ENCODE data around the gene PACRG. TPM values are rescaled to one million over a fixed set of nuclear protein-coding genes. Genes with fewer than 3 reads are reported as not detected.

The PACRG gene
- total and polyA plus RNA-seq, 2 of the 8 experiments (the other 6 are each of a cell fraction or from before 2014, with no cell fraction given) = 0.44 to 0.54 TPM

DNA sequence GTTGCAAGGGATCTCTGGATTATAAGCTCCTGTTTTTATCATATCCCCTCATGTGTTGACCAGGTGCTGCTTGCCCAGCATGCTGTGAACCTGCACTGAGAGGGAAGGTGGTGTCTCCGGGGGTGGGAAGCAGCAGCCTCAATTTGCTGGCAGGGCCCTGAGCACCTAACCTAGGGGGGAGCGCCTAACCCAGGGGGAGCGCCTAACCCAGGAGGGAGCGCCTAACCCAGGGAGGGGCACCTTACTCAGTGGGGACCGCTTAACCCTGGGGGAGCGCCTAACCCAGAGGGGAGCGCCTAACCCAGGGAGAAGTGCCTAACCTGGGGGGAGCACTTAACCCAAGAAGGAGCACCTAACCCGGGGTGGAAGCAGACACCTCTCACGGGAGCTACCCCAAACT is 603.5 kb downstream of the PACRG start:
- peaks cover 0 to 12% (median 0%) of the 10 kb centered on the region in 4 experiments; a peak in 3 of 7 replicates for H3K4me1 ChIP-seq (replicated peaks in 1 of 4; ENCODE audit: control insufficient read depth in 3 of 4, insufficient read depth in 4 of 4, low read length in 3 of 4)
- no peak for FAIRE-seq
- DNase-seq (ENCODE audit: low read depth in 1 of 2, low spot score in 2 of 2) = no peak
- TF ChIP-seq POLR2AphosphoS5 (IDR thresholded peaks at IDR 0.05; ENCODE audit: low read depth, low read length) = no peak
- no peak for TF ChIP-seq USF2 (IDR thresholded peaks at IDR 0.05; ENCODE audit: low read length)
- no peak for TF ChIP-seq SIN3A (conservative IDR thresholded peaks at IDR 0.05 in 1 of 2, IDR thresholded peaks at IDR 0.05 in 1 of 2; ENCODE audit: low read depth in 1 of 2, low read length in 2 of 2)
- TF ChIP-seq TCF12 (IDR thresholded peaks at IDR 0.05; ENCODE audit: low read depth, low read length) = no peak
- no peak for TF ChIP-seq ASH2L (IDR thresholded peaks at IDR 0.05; ENCODE audit: low read length)

More for the DNA sequence above, 603.5 kb downstream of the PACRG start:
- Histone ChIP-seq H4K20me1 (replicated peaks in 1 of 2; ENCODE audit: control insufficient read depth in 1 of 2, insufficient read depth in 2 of 2, low read length in 2 of 2) (no peaks in the 10 kb centered on the region), H2BK5ac (ENCODE audit: low read depth, low read length) (no peak overlapping the region), H3K23ac (ENCODE audit: insufficient read length) (no peak overlapping the region), H3K27me3 (replicated peaks in 1 of 4; ENCODE audit: control insufficient read depth in 3 of 4, extremely low read depth in 1 of 4, insufficient read depth in 3 of 4, low read length in 3 of 4) (peaks cover 0 to 2% (median under 1%) of the 10 kb centered on the region in 4 experiments; a peak in 2 of 7 replicates), H3K4me2 (ENCODE audit: insufficient read depth in 1 of 2, low read depth in 2 of 2, low read length in 2 of 2) (no peak overlapping the region), H4K8ac (ENCODE audit: extremely low read depth, insufficient read depth, low read length) (peak overlapping the region; percentile 29; the same call in 1 of the 2 replicates), H2BK15ac (ENCODE audit: low read length) (no peak overlapping the region), H4K5ac (ENCODE audit: insufficient read length, low read depth, low read length) (no peak overlapping the region), H2AFZ (ENCODE audit: low read length) (no peak overlapping the region), H3K18ac (ENCODE audit: extremely low read depth, low read length) (peak overlapping the region; percentile 48), H2AK5ac (ENCODE audit: low read depth, low read length) (no peak overlapping the region), H3K27ac (ENCODE audit: low read depth, low read length) (no peak overlapping the region), H3K9me3 (ENCODE audit: insufficient read depth in 2 of 2, low read depth in 1 of 2, low read length in 1 of 2) (peaks cover 0 to 6% of the 10 kb centered on the region in 2 experiments; a peak in 1 of 4 replicates), H2BK12ac (ENCODE audit: low read depth, low read length) (peak overlapping the region; percentile 9; the same call in 1 of the 2 replicates), H3K4ac (replicated peaks; ENCODE audit: insufficient read length, low read depth, low read length) (no peak overlapping the region), H2BK120ac (replicated peaks; ENCODE audit: low read depth, low read length) (no peak overlapping the region), H3K79me2 (ENCODE audit: control insufficient read depth in 1 of 2, insufficient read depth in 2 of 2, low read length in 2 of 2) (no peaks in the 10 kb centered on the region), H3K23me2 (ENCODE audit: low read depth, low read length) (no peaks in the 10 kb centered on the region), H3K4me3 (ENCODE audit: extremely low read depth in 1 of 4, insufficient read depth in 2 of 4, low read depth in 3 of 4, low read length in 4 of 4) (no peak overlapping the region), H3K79me1 (ENCODE audit: low read depth, low read length) (no peaks in the 10 kb centered on the region), H3K36me3 (ENCODE audit: control insufficient read depth in 2 of 4, insufficient read depth in 4 of 4, low read length in 3 of 4) (no peaks in the 10 kb centered on the region), H2BK20ac (ENCODE audit: low read length) (no peak overlapping the region), H3K9ac (replicated peaks in 1 of 4; ENCODE audit: extremely low read depth in 1 of 4, low read depth in 3 of 4, low read length in 3 of 4) (no peak overlapping the region), H3K56ac (replicated peaks; ENCODE audit: insufficient read length, low read depth, low read length) (no peak overlapping the region), H4K91ac (replicated peaks; ENCODE audit: insufficient read length, low read length) (no peak overlapping the region), H3K14ac (ENCODE audit: insufficient read length) (no peak overlapping the region)
- CTCF ChIA-PET (ENCODE audit: partially characterized antibody) = interaction anchor here (0.7 to 1.1 kb wide), 6 partner anchors 8 to 1958 kb away, joined by 3 to 5 read pairs (median 3); no protein-coding TSS in a partner anchor
- POLR2A ChIA-PET (ENCODE audit: partially characterized antibody) = interaction anchor here (1.6 kb wide), 1 partner anchor 71 kb away, joined by 5 read pairs; no protein-coding TSS in a partner anchor
- 81% methylated on average over 8 of the region's 9 CpGs; no CpG with 5 or more reads in 1 of the 2 experiments for WGBS, 2 experiments (ENCODE audit: extremely low coverage in 1 of 2, insufficient coverage in 1 of 2, insufficient read length in 1 of 2, insufficient replicate concordance in 2 of 2, low coverage in 1 of 2, low lambda C conversion rate in 2 of 2, missing lambda C conversion rate in 1 of 2)
